Measurements from ENCODE around the gene TRABD2B. TPM values are rescaled to one million over a fixed set of nuclear protein-coding genes. Genes with fewer than 3 reads are reported as not detected.

The TRABD2B gene
- total RNA-seq, 1 donor from 2014 or later = 0.64 TPM

DNA sequence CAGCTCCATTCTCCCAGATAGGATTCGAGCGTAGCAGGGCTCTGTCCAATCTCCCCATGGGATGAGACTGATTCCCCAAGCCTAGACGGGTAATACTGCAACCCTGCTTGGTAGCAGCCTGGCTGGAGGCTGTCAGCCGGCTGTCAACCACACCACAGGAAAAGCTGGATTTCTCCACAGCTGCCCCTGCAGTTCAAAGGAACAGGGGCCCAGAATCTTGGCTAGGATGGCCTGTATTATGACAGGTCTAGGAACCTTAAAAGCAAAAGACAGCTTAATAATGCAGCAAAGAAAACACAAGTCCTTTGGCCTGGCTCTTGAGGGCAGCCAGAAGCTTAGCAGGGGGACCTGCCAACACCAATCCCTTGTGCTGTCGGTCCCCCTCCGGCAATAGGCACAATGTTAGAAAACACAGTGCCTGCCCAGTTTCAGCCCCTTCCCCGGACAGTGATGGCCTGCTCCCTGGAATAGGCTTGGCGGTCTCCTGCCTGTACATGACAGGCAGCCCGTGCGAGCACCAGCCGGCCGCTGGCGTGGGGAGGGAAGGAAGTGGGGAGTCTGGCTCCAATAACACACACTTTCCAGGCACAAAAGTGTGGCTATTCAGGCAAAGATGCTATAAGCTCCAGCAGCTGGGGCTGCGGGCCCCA lies 90.5 kb downstream of the TRABD2B start:
- no peak for ATAC-seq

DNA sequence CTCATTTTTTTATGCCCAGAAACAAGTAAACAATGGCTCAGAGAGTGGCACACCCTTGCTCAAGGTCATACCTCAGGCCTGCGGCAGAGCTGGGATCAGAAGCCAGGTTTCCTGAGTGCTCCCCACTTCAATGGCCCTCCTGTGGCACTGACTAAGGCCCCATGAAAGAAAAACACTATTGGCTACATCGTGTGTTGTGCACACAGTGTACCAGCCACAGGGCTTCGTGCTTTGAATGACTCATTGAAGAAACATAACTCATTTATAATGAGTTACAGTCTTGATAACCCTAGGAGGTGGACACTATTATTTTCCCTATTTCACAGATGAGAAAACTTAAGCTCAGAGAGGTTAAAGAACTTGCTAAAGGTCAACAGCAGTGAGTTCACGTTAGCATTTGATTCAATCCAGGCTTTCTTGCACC lies 91.2 kb downstream of the TRABD2B start:
- ATAC-seq = peak; percentile 81

- ATAC-seq = peak; percentile 66
Measured at GRCh38 chr1:47903723-47904122, 93.5 kb downstream of the TRABD2B start.

- ATAC-seq = no peak
Measured at GRCh38 chr1:47901001-47901575, 96.1 kb downstream of the TRABD2B start.

GRCh38 chr1:47898133-47898845 lies 98.9 kb downstream of the TRABD2B start:
- ATAC-seq = no peak

GRCh38 chr1:47895279-47896125 lies 101.7 kb downstream of the TRABD2B start:
- no peak for ATAC-seq

- ATAC-seq = peak; percentile 99
Measured at GRCh38 chr1:47894410-47895278, 102.5 kb downstream of the TRABD2B start.

- no peak for ATAC-seq
Measured at GRCh38 chr1:47893412-47893811, 103.8 kb downstream of the TRABD2B start.

DNA sequence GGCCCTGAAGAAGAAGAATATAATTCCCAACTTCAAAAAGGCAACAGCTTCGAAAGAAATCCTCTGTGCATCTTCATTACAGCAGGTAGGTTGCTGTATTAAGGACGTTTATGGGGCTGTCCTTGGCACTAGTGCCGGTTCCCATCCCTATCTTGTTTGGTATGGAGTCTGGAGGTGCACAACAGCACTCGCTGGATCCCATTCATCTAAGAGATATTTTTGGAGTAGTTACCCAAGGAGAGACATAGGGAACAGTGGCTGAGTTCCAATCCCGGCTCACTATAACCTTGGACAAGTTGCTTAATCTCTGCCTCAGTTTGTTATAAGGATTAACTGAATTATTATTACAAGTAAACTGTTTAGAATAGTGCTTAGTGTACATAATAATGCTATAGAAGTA lies 106.4 kb downstream of the TRABD2B start:
- ATAC-seq = no peak

DNA sequence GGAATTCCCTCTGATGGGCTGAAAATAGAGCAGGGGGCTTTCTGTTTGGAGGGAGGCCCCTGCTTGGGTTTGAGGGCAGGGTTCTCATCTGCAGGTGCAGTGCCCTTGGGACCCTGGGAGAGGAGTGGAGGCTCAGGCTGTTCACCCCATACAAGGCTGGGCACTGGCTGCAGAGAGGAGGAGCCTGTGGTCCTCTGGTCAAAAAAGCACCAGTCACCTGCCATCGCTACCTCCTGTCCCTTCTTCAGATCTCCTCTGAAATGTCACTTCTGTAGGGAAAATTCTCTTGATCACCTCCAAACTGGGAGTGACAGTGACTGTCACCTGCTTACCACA lies 108.9 kb downstream of the TRABD2B start:
- ATAC-seq = no peak

- no peak for ATAC-seq
Measured at GRCh38 chr1:47887475-47888293, 109.5 kb downstream of the TRABD2B start.

DNA sequence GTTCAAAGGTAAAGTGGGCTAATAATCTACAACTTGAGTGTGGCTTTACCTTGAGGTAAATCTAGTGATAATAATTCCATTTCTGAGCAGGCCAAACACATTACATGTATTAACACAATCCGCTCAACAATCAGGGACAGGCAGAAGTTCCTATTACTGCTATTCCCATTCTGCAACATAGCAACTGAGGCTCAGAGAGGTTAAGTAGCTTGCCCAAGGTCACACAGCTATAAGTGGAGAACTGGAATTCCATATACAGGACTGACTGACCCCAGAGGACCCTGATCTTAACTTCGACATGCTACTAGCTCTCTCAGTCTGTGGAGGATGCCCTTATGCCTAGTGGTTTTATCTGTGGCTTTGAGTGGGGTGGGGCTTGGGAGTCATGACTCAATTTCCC lies 110.1 kb downstream of the TRABD2B start:
- ATAC-seq = no peak

- ATAC-seq = no peak
Measured at GRCh38 chr1:47886141-47886540, 111.0 kb downstream of the TRABD2B start.

GRCh38 chr1:47885062-47885830 lies 111.9 kb downstream of the TRABD2B start:
- ATAC-seq = no peak

DNA sequence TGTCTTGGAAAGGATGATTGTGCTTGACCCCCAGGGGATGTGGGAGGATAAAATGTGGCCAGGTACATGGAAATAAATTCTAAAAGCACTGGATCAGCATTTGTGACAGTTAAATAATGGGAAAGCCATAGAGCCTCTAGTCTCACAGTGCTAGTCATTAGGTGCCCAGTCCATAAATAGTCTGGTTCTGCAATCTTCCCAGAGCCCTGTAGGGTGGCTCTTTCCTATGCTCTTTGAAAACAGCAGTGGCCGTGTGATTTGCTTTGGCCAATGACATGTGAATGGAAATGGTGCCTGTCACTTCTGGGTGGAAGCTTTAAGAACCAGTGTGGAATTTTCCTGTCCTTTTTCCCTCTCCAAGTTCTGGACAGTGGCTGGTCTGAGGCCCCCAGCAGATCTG lies 113.2 kb downstream of the TRABD2B start:
- ATAC-seq = no peak

GRCh38 chr1:47881505-47882442 lies 115.4 kb downstream of the TRABD2B start:
- ATAC-seq = no peak

GRCh38 chr1:47876587-47876963 lies 120.6 kb downstream of the TRABD2B start:
- no peak for ATAC-seq

GRCh38 chr1:47875831-47876586 lies 121.2 kb downstream of the TRABD2B start:
- ATAC-seq = no peak

- no peak for ATAC-seq
Measured at GRCh38 chr1:47875036-47875435, 122.1 kb downstream of the TRABD2B start.

All from esophagus mucosa (tissue), 1 donor.